Fibroblast of upper back skin (primary cell): Measurements from ENCODE around the gene PLCG2.
"Not testable (repeated sequence)": the region's sequence is repeated elsewhere in the genome, so short reads cannot be mapped to it uniquely, and the experiment has no call there.

ENCODE experiments used
- DNase-seq: peaks from one replicate; pipeline ENCODE4 v3.0.0-alpha.2; 2013

Gene PLCG2

DNA sequence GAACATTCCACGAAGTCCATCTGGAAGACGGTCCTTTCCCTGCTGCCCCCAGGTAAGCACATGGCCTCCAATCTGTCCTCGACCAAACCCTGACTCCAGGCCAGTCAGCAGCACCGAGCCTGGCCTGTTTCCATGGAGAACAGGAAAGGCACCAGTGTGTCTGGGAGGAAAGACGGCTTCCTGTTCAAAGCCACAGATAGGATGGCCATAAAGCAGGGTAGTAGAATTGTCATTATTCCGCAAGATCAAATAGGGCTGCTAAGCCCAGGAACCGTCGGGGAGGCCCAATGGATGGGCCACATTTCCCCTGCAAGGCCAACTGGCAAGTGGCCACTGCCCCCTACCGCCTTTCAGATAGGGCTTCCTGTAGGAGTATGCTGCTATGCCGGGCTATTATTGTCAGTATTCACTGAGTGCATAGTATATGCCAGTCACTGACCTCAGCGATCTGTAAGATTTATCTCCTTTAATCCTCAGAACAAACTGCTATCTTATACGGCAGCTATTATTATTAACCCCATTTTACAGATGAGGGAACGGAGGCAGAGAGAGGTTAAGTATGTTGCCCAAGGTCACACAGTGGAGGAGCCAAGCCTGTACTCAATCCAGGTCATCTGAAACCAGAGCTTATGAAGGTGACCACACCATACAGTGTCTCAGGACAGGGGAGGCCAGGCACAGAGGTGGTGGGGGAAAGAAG lies 23.0 kb upstream of the PLCG2 start:
- DNase-seq, result no peak

DNA sequence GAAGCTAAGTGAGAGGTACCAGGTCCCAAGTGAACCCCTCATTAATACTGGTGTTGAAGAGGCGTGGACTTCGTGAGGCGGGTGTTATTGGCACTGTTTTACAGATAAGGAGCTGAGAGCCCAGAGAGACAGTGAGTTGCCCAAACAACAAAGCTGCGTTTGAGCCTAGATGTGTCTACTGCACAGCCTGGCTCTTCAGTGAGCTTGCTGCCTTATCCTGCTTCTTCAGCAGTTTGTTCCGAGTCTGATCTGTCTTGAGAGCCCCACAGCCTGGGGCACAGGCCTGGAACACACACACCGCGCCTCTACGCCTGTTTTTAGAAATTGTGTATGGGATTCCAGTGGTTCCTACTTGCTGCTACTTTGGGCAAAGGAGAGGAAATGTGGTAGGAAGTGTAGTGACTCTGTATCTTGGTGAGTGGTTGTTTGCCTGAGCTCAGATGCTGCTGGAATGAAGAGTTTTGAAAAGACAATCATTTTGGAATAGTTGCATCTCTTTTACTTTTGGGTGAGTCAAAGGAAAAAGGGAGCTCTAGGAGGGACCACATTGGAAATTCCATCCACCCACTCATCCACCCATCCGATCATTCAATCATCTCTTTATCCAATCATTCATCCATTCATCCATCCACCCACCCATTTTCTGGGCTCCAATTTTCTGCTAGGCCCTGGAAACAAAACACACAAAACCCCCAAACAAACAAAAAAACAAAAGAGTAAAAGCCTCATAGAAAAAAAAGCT lies 22.3 kb upstream of the PLCG2 start:
- DNase-seq, result no peak

DNA sequence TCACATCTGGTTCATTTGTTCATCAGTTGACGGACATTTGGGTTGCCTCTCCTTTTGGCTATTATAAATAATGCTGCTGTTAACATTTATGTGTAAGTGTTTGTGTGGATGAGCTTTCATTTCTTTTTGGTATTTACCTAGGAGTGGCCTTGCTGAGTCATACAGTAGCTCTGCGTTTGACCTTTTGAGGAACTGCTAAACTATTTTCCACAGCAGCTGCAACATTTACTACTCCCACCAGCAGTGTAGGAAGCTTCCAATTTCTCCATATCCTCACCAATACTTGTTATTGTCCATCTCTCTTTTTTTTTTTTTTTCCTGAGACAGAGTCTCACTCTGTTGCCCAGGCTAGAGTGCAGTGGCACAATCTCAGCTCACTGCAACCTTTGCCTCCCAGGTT lies 20.7 kb upstream of the PLCG2 start:
- DNase-seq, result no peak

DNA sequence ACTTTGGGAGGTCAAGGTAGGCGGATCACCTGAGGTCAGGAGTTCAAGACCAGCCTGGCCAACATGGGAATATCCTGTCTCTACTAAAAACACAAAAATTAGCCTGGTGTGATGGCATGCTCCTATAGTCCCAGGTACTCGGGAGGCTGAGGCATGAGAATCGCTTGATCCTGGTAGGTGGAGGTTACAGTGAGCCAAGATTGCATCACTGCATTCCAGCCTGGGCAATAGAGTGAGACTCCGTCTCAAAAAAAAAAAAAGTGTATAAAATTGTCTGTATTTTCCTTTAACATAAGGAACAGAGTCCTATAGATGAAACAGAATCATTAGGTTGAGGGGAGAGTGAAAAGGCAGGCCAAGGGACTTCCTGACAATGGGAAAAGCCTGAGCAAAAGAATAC lies 16.8 kb upstream of the PLCG2 start:
- not testable (repeated sequence) for DNase-seq

DNA sequence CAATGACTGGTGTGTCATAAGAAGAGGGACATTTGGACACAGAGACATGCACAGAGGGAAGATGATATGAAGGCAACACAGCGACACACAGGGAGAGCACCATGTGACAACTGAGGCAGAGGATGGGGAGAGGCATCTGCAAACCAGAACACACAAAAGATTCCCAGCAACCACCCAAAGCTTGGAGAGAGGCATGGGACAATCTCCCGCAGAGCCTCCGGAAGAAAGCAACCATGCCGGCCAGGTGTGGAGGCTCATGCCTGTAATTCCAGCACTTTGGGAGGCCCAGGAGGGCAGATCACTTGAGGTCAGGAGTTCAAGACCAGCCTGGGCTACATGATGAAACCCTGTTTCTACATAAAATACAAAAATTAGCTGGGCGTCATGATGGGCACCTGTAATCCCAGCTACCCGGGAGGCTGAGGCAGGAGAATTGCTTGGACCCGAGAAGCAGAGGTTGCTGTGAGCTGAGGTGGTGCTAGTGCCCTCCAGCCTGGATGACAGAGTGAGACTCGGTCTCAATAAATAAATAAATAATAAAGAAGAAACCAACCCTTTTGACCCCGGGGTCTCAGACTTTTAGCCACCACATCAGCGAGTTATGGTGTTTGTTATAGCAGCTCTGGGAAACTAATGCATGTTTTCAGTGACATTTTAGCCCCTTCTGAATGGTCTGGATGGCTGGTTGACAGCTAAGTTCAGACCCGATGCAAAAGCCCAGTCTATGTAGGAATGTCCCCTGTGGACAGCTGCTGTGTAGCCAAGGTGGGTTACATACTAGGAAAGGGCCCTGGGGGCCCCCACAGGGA lies 13.8 kb upstream of the PLCG2 start:
- DNase-seq, result no peak

DNA sequence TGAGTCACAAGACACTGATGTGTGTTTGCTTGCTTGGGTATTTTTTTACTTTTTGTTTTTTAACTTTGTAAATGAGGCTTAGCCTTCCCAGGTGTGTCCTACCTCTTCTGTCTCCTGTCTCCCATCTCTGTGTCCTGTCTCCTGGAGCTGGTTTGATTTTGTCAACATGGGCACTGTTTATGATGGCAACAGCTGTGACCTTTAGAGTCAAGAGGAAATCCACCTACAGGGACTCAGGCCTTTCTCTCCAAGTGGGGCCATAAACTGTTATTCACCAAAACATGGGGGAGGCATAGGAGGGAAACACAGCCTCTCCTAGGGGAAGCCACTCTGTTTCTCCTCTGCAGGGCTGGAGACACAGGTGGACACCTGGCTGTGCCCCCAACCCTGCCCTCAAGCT lies 13.1 kb upstream of the PLCG2 start:
- no peak for DNase-seq

DNA sequence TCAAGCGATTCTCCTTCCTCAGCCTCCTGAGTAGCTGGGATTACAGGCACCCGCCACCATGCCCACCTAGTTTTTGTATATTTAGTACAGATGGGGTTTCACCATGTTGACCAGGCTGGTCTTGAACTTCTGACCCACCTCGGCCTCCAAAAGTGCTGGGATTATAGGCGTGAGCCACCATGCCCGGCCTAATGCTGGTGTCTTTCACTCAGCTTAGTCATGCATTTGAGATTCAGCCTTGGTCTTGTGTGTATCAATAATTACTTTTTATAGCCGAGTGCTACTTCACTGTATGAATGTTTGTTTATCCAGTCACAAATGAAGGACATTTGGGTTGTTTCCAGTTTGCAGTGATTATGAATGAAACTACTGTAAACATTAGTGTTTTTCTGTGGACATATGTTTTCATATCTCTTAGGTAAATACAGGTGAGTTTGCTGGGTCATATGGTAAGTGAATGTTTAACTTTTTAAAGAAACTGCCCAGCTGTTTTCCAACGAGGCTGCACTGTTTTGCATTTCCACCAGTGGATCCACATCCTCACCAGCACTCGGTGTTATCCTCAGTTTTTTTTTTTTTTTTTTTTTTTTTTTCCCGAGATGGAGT lies 11.0 kb upstream of the PLCG2 start:
- DNase-seq, result no peak

DNA sequence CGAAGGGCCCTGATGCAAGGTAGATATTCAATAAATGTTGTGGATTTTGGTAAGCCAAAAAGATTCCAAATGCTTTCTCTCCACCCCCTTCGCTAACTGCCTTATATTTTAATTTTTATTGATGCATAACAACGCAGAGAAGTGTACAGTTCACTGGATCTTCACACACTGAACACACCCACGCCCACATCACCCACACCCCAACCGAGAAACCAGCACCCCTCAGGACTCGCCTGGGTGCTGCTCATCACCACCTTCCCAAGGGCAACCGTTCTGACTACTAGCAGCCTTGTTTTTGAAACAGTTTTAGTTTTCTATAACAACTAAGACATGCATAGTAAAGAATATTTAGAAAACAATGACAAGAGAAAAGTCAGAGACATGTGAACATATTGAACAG lies 9.1 kb upstream of the PLCG2 start:
- no peak for DNase-seq

DNA sequence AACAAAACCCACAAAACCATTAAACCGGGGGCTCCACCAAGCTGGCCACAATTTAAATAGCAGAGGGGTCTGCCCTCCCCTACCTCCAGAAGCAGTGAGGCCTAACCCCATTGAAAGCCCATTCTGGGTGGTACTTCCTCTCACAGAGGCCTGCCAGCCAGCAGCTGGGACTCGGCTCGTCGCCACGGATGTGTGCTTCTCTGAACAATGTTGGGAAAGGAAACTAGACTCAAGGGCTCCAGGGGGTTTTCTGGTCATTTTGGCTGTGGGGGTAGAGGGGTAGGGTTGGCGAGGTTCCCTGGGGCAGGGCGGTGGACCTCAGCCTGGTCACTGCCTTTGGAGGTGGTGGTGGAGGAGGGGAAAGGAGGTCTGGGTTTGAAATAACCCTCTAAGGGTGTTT lies 4.7 kb upstream of the PLCG2 start:
- no peak for DNase-seq

DNA sequence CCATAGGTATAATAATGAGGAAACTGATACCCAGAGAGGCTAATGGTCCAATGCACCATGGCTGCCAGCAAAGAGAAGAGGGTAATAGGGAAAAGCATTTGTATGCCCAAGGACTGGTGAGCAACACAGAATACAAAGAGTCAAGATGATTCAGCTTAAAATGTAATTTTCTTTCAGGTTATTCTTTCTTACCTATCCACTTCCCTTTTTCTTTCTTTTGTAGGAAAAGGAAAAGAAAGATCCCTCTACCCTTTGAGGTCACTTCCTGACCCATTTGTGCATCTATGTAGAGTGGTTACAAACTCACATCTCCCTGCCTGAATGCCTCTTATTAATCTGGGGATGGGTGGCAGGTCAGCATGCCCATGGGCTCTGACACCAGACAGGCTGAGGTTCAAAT lies 3.5 kb upstream of the PLCG2 start:
- DNase-seq, result no peak

DNA sequence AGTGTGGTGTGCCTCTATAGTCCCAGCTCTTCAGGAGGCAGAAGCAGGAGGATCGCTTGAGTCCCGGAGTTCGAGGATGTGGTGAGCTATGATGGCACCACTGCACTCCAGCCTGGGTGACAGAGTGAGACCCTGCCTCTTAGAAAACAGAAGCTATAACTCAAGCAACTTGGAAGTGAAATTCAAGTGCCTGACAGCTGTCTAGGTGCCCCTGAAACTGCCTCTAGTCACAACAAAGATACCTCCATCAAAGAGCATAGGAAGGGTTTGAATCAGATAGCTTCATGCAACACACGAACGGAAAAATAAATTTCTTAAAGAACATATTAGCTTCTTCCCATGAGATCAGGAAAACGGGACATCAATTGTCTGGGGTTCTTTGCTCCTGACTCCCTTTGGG lies 860 bp upstream of the PLCG2 start:
- no peak for DNase-seq

DNA sequence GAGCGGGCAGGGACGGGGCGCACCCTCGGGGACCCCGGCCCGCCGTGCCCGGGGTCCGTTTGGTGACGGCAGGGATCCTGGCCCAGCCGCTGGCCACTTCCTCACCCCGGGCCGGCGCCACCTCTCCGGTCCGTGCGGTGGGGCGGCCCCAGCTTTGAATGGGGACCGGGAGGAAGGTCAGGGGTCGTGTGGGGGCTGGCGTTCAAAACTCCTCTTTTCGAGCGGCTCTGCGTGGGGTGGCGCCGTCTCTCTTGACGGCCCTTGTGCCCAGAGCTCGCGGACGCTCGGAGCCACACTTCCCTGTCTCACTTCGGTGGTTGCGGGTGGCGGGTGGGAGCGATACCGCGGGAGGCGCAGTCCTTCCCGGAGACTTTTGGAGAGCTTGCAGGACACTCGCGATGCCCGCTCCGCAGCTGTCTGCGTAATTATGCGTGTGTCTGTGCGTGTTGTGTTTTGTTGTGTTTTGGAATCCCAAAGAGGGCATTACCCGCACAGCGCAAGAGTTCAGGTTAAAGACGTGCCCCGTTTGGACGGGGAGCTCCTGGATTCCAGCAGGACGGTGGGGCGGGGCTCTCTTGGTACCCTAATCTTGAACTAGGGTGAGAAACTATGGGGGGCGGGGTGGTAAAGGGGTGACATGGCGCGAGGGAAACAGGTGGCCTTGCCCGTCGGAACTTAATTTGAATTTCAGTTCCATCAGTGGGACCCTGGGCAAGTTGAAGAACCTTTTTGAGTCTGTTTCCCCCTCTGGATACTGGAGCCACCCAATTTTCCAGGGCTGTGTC lies 637 bp downstream of the PLCG2 start:
- no peak for DNase-seq

DNA sequence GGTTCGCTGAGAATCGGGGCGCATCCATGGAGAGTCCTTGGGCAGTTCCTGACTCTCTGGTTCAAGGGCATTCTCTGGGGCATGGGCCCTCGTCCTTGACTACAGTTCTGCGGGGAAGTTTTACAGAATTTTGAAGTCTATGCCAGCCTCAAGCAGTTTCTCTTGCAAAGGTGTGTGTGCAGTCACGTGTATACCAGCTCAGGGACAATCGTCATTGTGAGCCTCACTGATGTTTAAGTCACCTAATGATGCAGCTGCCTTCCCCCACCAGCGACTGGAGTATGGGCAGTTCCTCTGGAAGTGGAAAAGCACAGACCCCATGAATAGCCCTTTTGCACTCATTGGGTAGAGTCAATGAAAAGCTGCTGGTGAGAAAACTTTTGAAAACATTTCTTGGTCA lies 1.3 kb downstream of the PLCG2 start:
- DNase-seq, result no peak

DNA sequence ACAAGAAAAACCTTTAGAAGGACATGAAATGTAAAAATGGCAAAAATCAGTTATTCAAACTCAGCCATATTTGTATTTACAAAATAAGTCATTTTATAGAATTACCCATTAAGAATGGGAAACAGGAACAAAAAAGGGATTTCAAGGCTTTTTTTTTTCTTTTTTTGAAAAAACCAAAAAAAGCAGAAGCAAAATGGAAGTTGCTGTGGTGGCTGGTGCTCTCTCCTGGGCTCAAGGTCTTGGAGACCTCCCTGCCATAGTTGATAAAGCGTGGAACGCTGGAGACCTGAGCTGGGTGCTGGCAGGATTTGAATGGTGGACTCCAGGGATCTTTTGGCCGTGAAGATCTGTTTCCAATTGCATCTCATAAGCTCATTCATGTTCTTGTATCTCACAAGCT lies 3.1 kb downstream of the PLCG2 start:
- DNase-seq, result no peak

DNA sequence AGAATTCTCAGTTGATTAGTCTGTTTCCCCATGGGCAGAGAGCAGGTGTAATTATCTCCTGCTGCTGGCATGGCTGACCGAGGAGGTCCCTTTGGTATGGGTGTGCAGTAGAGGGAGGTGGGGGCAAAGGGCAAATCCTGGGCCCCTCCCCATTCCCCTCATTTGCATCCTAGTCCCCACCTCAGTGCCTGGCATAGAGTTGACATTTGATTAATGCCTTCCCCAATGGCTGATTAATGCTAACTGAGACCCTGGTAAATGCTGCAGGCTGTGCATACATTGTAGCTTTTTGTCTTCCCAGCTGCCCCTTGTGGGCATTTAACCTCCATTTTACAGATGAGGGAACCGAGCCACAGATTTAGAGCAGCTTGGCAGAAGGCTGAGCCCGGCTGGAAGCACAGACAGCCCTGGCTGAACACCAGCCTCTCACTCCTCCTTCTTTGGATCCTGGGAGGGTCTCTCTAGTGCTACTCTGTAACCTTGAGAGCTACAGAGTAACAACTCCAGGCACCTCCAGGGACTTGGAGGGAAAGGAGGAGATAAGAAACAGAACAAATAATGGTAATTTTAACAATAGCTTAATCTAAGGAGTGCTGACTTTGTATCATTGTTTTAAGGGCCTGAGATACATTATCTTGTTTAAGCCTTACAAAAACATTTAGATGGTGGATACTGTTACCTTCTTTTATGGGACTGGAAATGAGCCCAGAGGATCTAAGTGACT lies 5.1 kb downstream of the PLCG2 start:
- DNase-seq, result no peak

DNA sequence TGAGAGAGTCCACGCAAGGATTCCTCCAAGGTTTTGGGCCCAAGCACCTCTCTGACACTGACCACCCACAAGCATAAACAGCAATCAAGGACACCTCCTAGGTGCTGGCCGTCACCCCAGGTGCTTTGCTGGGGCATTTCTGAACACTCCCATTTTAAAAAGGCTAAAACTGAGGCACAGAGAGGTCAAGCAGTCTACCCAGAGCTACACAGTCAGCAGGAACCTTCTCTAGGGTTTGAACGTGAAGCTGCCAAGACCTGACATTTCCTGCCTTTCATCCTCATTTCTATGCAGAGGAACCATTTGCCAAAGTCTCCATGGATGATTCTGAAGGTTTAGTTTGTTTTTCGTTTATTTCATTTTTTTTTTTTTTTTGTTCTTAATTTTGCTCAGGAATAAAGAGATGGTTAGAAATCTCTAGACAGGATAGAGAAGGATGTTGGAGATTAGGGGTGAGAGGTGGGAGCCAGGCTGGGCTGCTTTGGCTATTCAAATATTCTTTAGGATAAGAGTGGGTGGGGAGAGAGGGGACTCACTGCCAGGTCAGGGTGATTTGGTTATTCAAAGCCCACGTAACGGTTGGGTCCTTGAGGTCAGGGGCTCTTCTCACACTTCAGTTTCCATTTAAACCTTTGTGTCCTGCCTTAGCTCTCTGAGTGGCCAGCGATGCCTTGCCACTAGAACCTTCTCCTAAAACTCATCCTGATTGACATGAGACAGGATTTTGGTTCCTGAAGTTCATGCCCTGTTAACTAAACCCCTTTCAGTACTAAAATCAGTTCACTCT lies 6.2 kb downstream of the PLCG2 start:
- no peak for DNase-seq

DNA sequence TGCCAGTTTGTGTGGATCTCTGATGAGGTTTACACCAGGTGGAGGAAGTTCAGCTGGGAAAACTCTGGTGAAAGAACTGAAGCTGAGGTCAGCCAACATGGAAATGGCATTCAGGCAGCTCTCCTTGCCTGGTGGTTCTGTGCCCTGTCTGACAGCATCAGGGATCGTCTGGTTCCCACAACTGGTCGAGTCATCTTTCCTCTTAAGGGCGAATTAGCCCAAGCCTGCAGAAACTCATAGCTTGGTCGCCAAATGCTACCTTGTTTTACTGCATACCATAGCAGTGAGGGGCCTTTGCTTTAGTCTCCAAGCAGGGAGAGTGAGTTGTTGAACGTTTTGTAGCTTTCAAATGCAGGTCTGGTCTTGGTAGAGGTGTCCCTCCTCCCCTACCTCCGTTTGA lies 7.2 kb downstream of the PLCG2 start:
- DNase-seq, result peak; percentile 39

DNA sequence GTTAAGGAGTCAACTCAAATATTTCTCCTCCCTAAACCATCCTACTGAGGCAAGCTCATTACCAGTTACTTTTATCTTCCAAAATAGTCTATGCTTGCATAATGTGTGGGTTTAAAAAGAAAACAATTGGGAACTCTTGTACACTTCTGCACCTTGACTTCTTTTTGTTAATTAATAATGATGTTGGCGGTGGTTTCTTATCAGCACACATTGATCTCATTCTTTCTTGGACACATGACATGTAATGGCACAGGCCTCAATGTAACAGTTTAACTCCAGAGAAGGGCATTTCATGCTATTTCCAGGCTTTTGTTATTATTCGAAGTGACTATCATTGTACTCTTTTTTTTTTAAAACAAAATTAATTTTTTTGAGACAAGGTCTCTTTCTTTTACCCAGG lies 7.8 kb downstream of the PLCG2 start:
- no peak for DNase-seq

DNA sequence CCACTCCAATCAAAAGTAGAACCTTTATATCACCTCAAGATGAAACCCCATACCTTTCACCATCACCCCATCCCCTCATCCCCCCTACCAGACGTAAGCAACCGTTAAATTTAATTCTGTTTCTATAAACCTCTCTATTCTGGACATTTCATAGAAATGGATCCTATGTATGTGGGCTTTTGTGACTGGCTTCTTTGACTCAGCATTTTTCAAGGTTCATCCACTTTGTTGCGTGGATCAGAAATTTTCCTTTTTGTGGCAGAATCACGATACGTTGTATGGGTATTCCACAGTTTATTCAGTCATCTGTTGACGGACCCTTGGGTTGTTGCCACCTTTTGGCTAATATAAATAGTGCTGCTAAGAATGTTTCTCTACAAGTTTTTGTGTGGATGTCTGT lies 8.6 kb downstream of the PLCG2 start:
- no peak for DNase-seq

DNA sequence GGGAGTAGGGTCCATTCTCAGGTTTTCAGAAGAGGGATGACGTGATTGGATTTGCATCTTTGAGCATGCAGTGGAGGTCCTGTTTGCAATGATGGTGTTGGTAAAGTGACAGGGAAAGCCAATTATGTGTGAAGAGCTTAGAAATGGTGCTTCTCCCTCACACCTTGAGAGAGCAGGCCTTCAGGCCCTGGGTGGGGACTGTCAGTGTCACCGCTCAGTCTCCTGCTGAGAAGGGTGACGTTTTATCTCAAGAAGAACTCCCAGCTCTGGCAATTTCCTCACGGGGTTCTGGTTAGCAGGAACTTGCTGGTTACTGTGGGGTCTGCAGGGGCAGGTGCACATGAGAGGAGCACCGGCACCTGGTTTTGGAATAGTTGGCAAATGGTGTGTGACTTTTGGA lies 11.2 kb downstream of the PLCG2 start:
- DNase-seq, result no peak

DNA sequence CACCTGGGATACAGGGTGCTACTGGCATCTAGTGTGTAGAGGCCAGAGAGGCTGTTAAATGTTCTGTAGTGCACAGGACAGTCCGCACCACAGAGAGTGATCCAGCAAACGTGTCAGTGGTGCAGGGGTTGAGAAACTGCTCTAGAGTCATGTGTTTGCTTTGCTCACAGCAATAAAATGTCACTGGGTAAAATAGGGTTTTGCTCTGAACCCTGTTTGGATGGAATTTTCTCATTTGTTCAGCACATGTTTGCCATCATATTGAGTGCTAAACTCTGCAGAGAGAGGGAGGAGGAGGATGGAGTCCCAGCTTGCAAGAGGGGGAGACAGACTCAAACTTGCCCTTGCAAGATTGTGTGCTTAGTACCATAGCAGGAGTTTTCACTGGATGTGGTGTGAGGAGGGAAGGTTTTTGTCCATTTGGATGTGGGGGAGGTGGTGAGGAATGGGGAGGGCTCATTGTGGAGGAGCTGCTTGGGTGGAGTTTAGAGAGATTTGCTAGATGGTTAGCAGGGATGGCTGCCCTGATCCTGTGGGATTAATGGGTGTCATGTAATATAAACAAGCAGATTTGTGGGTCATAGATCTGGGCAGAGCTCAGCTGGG lies 11.8 kb downstream of the PLCG2 start:
- DNase-seq, result no peak
